Endometrial microvascular endothelial cells (primary cell): Measurements from ENCODE around the gene ATP8A2. TPM values are rescaled to one million over a fixed set of nuclear protein-coding genes. Genes with fewer than 3 reads are reported as not detected.

ENCODE experiments used
- in situ Hi-C: cut with HindIII; loops from 2 replicates; pipeline ENCODE4 v1.10.0; 2017; ENCODE audit warnings: low sequenced_read_pairs, low pct_unique_long_range_greater_than_20kb; ENCODE audit errors: inconsistent ontology term
- total RNA-seq: library from RNA; depleted of rRNA; stranded (reverse); fragments of >200 nt; gene quantifications from one replicate; pipeline ENCODE4 v1.2.3, GENCODE V29; 2015; ENCODE audit errors: inconsistent ontology term

Gene ATP8A2
- total RNA-seq, 1 donor from 2014 or later = not detected

DNA sequence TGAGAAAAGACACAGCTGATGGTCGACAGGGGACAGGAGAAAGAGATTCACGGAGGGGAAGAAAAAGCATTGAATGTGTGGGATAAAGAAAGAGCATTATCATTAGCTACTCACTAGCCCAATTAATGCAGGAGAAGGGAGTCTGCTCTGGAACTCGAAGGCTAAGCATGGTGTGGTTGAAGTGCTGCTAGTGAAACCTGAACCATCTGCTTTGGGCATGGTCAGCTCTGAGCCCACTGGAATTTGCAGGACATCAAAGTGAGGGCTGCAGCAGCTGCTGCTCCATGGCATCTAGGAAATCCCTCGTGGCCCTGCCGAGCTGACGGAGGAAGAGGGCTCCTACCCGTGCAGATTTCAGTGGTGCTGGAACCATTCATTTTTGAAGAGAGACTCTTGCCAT lies 320.3 kb downstream of the ATP8A2 start:
- in situ Hi-C loops = no loop called here

DNA sequence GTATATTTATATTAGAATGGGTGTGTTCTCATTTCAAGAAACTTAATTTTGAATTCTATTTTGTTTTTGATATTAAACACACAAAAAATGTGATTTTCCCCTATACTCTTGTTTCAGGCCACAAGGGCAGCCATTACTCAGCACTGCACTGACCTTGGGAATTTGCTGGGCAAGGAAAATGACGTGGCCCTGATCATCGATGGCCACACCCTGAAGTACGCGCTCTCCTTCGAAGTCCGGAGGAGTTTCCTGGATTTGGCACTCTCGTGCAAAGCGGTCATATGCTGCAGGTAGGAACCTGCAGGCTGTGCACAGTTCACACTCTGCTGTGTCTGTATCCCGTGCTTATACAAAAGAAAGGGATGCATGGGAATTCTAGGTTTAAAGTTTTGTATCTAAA lies 327.3 kb downstream of the ATP8A2 start:
- in situ Hi-C loops = no loop called here

DNA sequence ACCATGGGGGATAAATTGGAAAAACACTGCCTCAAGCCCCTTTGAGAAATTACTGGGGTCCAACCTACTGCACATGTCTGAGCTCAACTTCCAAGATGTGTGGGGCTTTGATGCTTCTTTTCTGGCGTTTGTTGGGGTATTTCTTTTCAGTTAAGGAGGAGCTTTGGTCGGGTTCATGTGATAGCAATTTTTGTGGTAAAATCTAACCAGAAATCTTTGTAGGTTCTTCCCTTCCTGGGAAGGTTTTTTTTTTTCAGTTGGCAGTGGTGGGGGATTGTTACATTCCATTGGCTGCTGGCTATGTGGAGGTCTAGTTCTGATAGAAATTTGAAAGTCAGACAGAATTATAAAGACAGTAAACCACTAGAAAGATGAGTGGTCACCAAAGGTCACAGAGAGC lies 327.8 kb downstream of the ATP8A2 start:
- in situ Hi-C loops = no loop called here

DNA sequence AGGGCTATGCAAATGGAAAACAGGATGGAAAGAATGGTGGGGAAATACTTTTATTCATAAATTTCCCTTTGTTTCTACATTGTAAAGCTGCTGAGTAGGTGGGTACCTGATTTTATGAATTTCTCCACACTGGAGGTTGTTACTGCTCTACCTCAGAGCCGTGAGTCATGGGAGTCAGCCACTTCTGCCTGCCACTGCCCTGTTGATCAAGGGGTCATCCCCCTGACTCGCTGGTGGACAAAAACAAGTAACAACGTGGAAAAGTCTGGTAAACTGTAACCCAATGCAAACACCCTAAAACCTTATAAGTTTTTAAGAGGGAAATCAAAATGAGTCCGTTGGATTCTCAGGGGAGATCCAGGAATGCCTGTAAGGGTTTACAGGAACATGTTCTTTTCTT lies 329.5 kb downstream of the ATP8A2 start:
- in situ Hi-C loops = no loop called here

DNA sequence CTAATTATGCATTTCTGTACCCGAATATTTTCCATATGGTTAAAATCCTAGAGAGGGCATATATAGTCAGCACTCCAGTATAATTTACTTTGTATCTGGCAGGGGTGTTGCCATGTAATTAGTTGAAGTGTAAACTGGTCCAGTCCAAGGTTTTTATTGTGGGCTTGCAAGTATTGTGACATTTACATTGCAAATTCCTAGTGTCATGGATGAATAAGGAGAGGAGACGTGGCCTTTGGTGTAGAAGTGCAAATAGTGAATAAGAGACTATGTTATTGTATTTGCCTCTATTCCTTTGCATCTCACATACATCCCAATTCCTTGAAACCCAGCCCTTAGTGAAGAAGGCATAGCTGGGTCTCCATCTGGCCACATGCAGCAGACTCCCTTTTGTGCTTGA lies 330.6 kb downstream of the ATP8A2 start:
- in situ Hi-C loops = no loop called here

DNA sequence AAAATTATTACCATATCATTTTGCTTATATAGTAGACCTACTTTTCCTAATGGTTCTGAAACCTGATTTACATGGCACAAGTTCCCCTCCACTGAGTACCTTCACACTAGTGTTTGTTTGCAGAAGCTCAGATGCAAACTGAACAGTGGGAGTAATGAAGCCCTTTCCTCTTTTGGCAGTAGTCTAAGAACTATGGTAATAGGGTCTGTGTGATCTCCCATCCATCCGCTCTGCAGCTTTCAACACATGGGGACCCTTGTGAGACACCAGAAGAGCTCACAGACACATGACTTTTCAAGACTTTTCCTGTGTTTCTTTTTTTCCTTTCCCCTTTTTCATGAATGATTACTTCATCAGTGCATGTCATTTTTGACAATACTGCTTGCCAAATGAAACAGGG lies 336.0 kb downstream of the ATP8A2 start:
- in situ Hi-C loops = no loop called here

DNA sequence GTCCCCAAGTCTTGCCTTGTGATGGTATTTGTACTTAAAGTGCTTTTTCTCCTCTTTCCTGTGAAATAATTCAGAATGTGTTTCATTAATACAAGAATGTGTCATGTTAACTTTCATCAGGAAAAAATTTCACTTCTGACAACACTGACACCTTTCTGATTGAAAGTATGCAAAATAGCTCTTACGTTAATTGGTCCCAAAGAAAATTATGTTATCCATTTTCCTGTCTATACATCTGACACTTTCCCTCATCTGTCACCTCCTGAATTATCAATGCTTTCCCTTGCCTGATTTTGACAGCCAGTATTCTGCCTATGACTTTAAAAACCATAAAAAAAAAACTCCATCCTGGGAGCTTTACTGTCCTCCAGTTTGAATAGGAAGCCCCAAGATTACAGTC lies 336.5 kb downstream of the ATP8A2 start:
- in situ Hi-C loops = no loop called here

DNA sequence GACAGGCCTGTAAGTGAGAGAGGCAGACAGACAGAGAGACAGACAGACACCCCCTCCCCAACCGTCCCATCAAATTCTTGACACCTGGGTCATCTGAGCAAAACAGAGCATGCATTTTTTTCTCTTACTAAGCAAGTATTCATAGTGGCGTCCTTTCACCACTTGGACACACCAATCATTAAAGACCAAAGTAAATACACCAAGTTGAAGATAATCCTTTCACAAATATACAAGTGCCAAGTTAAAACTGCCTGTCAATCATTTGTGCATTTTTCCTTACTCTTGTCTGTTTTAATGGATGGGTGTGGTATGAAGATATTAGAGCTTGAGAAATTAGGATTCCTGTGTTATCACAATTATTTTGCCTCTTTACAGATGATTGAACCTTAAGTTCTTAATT lies 337.3 kb downstream of the ATP8A2 start:
- in situ Hi-C loops = no loop called here

DNA sequence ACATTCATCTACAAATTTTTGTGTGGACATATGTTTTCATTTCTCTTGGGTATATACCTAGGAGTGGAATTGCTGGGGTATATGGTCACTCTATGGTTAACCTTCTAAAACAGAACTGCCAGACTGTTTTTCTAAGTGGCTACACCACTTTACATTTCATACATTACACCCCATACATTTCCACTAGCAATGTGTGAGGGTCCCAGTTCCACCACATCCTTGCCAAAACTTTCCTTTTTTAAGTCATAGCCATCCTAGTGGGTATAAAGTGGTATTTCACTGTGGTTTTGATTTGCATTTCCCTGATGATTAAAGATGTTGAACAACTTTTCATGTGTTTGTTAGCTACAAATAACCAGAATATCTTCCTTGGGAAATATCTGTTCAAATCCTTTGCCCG lies 344.0 kb downstream of the ATP8A2 start:
- in situ Hi-C loops = no loop called here

DNA sequence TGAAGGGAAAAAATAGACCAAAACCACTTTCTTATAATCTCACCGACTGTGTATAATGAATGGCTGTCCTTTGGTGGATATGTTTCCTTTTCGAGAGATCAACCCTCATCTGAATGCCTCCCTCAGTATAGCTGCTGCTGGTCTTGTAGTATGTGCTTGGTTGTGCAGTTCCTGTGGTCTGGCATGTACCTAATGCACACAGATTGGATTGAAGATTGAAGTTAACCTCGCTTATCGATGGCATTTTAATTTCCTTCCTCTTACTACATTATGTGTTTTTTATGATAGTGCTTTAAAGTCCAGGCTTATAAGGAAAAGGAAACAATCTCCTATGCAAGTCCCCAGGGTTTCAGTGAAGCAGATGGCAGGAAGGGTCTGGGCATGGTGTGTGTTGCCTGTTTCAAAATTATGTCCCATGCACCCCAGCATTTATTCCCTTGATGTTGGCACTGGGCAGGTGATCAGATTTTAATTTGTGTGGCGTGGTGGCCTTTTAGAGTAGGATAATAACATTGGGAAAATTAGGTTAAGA lies 346.0 kb downstream of the ATP8A2 start:
- in situ Hi-C loops = no loop called here

DNA sequence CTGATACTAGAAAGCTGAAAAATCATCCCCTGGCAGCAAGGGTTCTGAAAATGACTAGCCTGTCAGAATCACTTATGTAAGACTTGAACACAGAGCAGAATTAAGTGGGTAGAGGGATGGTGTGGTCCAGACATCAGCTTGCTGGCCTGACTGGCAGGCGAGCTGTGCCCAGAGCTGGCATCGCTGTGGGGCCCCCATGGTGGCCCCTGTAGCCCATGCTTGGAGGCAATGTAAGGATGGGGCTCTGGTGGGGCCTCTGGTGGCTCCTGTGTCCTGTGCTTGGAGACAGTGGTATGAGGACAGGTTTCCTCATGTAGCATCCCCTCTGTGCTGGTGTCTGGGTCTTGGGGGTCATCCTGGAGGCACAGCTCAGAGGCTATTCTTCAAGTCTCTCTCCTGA lies 347.9 kb downstream of the ATP8A2 start:
- in situ Hi-C loops = no loop called here

DNA sequence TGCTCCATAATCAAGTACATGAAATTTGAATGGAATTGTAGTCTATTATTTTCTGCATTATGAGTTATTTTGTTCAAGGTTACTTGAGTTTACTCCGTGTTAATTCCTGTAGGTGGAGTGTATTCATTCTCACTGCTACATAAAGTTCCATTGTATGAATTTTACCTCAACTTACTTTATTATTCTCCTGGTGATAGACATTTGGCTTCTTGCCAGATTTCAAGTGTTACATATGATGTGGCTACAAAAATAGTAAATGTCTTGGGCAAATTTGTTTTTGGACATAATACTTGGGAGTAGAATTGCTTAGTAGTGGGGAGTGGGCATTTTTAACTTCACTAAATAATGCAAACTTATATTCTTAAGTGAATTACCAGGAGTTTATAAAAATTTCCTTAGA lies 351.1 kb downstream of the ATP8A2 start:
- in situ Hi-C loops = no loop called here

DNA sequence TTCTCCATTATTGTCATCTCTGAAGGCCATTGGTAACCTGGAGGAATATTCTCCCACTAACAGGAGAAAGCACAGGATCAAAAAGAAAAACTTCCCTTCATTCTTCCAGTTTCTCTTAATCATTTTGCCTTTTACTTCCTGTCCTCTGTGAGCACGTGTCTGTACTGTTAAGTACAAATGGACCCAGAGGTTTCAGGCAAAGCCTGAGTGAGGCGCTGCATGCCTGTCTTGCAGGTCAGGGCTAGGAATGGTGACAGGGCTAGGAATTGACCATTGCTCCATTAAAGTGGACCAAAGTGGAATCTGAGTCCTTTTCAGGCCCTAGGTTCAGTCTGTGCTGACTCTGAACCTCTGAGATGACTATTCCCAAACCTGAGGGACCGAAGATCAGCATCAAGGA lies 353.3 kb downstream of the ATP8A2 start:
- in situ Hi-C loops = no loop called here

DNA sequence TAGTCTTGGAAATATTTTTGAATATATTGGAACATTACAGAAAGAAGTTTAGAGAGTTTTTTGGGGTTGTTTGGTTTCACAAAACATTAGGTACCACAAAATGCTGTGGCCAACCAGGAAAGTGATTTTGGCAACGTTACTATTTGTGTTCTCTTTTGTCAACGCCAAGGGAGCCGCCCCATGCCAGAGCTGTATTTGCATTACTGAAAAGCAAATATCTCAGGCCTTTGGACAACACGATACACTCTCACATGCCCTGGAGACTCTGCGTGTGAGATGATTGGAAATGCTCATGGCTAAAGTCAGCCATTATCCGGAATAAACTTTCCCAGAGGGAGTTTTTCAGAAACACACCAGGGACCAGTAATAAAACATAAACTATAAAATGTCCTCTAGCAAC lies 355.5 kb downstream of the ATP8A2 start:
- in situ Hi-C loops = no loop called here

DNA sequence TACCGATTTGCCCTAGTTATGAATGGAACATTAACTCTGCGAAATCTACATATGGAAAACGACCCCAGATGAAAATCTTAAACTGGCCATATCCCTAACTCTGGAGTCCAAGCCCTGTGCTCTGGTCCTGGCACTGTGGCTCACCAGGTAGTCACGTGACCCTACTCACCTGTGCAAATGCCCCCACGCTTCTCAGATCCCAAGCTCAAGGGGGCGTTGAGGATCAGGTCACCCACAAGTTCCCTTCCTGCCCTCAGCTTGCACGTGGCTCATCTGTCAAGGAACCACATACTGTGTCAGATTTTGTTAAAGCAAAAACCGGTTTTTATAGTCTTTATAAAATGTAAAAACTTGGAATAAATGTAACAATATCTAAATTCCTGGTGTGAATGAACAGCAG lies 356.0 kb downstream of the ATP8A2 start:
- in situ Hi-C loops = no loop called here

DNA sequence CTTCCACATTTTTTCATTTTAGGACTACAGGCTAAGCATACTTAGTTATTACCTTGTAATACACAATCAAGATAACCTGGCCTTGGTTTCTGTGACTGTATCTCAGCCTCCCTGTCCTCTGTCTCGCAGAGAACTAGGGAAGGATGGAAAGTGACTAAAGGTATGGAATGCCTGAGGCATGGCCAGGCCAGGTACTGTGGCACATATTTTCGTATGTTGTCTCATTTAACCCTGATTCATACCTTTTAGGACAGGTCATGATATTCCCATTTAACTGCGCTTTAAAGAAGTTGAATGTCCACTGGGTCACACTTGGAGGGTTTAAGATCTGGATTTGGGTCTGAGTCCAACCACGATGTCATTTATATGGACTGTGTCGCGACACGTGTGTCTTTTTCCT lies 357.4 kb downstream of the ATP8A2 start:
- in situ Hi-C loops = no loop called here

DNA sequence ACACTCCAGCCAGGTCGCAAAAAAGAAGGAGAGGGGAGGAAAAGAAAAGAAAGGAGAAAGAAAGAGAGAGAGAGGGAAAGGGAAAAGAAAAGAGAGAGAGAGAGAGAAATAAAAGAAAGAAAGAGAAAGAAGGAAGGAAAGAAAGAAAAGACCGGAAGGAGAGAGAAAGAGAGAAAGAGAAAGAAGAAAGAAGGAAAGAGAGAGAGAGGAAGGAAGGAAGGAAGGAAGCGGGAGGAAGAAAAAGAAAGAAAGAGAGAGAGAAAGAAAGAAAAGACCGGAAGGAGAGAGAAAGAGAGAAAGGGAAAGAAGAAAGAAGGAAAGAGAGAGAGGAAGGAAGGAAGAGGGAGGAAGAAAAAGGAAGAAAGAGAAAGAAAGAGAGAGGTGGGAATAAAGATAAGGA lies 359.3 kb downstream of the ATP8A2 start:
- in situ Hi-C loops = no loop called here

DNA sequence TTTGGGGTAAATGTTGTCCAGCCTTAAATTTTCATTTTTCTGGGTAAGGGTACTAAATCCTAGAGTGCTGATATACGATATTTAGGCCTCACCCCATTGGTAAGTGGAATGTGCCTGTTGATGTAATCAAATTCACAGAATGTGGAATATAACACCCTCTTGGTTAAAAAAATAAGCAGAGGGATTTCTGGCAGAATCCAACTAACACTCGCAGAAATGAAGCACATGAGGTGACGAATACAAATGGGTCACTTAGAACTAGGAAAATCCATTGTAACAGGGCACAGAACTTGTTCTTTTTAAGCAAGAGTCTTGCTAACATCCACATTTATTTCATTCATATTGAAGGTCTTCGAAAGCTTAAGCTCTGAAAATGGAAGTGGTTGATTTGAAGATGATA lies 359.8 kb downstream of the ATP8A2 start:
- in situ Hi-C loops = no loop called here

DNA sequence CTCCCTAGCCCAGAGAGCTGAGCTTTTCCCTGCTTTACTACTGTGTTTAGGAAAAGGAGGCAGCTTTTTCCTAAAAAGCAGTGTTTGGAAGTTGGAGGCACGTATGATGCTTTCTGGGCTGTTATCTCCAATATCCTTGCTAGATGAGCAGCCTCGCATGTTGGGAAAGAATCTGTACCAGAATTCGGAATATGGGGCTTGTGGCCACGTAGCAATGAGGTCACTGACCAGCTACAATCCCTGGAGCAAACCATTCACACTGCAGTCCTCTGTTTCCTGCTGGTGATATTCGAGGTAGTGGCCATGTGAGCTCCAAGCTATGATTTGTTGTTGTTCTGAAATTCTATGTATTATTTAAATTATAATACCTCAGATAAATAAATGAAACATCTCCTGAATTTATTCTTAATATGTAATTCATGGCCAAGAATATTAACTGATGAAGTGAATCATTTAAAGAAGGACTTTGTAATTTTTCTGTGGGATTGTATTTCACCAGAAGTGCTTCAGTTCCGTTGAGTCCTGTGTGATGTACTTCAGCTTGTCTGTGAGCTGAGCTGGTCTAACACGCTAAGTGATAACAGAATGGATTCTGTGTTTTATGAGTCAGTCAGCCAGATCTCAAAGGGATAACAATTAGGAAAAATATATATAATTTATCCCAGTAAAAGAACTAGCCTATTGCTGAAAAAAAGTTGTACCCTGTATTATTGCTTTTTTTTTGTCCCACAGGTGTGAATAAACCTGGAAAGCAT lies 360.5 kb downstream of the ATP8A2 start:
- in situ Hi-C loops = no loop called here

DNA sequence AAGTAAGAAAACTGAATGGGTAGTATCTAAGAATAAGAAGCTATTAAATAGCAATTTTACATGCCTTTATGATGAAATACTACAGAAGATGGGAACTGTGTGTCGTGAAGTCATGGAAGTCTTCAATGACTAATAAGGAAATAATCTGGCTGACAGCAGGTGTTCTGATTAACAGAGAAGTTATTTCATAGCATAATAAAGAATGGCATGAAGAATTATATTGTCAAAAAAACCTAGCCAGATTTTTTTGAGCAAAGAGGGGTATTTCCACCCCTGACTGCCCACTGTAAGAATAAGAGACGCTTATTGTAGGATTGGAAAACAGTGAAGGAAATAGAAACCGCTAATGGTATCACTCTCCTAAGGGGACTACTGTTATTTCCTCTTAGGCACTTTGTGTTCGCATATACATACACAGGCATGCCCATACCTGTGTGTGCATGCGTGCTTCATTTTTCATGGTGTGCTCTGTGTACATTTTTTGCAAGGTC lies 361.3 kb downstream of the ATP8A2 start:
- in situ Hi-C loops = no loop called here
